Right ventricle myocardium inferior (tissue), 1 donor: ENCODE data around the gene ABCB11. TPM values are rescaled to one million over a fixed set of nuclear protein-coding genes. Genes with fewer than 3 reads are reported as not detected.
"Not testable (repeated sequence)": the region's sequence is repeated elsewhere in the genome, so short reads cannot be mapped to it uniquely, and the experiment has no call there.

Source experiments
- ATAC-seq: fragments of 200-7000 bp; cut with Tn5 transposase; one replicate; pipeline ENCODE4 v1.9.1; 2020; ENCODE audit warnings: mild to moderate bottlenecking, moderate library complexity
- DNase-seq: peaks from one replicate; pipeline ENCODE4 v3.0.0; 2021; ENCODE audit errors: missing footprints
- intact Hi-C: fragments of 100-400 bp; cut with DNase I; formaldehyde crosslinking; loops from one replicate; pipeline ENCODE4 v1.11.0; 2022
- total RNA-seq: library from RNA; stranded (reverse); fragmentation: NEBNext Ultra II Directional; extraction: Animal tissue kit (Norgen Biotek cat#: 25700); gene quantifications from one replicate; pipeline ENCODE4 v1.2.1, GENCODE V29; 2021
- donor health status: DM: no; HTN: yes; CAD: no; lungs with severe emphysema.

The ABCB11 gene
- total RNA-seq, 1 donor from 2014 or later = 0.32 TPM

GRCh38 chr2:169012812-169013627 is 18.1 kb downstream of the ABCB11 start:
- intact Hi-C loops = loop anchor here (5.0 kb wide), 1 partner anchor 64 kb away; no protein-coding TSS in a partner anchor
- ATAC-seq = peak; percentile 33
- DNase-seq = no peak

- not testable (repeated sequence) for DNase-seq
- ATAC-seq = peak; percentile 98
- intact Hi-C loops = loop anchor here (5.0 kb wide), 1 partner anchor 65 kb away; no protein-coding TSS in a partner anchor
Measured at GRCh38 chr2:169012191-169012792, 18.8 kb downstream of the ABCB11 start.

DNA sequence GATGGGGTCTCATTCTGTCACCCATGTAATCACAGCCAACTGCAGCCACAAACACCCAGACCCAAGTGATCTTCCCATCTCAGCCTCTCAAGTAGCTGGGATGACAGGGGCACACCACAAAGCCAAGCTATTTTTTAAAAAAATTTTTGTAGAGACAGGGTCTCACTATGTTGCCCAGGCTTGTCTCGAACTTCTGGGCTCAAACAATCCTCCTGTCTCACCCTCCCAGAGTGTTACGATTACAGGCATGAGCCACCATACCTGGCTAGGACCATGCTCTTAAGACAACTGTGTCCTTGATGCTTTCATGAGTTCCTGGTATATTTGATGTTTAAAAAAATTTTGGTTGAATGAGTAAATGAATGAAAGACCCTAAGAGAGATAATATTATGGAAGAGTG is 19.4 kb downstream of the ABCB11 start:
- DNase-seq (no peak), ATAC-seq (no peak)
- intact Hi-C loops = loop anchor here (5.0 kb wide), 1 partner anchor 66 kb away; no protein-coding TSS in a partner anchor

- no peak for ATAC-seq
- no peak for DNase-seq
- intact Hi-C loops = loop anchor here (5.0 kb wide), 1 partner anchor 66 kb away; no protein-coding TSS in a partner anchor
Measured at GRCh38 chr2:169010633-169011460, 20.3 kb downstream of the ABCB11 start.

DNA sequence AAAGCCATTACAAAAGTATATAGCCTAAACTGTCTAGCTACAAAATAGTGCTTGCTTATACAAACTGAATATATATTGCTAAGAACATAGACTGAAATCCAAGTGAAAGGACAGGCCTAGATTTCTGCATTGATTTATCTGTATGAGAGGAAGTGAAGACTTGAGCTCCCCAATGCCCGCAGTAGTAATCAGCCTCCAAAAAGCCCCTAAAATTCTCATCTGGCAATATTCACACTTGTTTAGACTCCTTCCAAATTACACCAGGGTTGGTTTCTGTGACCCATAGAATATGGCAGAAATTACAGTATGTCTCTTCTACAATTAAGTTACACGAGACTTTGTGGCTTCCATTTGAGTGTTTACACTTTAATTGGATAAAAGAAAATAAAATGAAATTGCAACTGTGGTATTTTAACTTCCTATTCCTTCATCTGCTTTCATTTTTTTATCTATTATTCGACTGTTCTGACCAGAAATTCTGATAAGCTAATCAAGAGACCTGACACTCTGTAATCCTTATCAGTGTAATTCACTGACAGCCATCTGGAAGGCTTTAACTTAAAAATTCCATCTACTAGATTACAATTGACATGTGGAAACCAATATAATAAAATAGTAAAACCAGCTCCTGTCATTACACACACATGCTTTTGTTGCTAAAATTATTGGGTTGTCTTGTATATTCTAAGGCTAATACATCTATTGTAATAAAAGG is 21.1 kb downstream of the ABCB11 start:
- DNase-seq = no peak
- no peak for ATAC-seq
- intact Hi-C loops = loop anchor here (5.0 kb wide), 1 partner anchor 67 kb away; no protein-coding TSS in a partner anchor

DNA sequence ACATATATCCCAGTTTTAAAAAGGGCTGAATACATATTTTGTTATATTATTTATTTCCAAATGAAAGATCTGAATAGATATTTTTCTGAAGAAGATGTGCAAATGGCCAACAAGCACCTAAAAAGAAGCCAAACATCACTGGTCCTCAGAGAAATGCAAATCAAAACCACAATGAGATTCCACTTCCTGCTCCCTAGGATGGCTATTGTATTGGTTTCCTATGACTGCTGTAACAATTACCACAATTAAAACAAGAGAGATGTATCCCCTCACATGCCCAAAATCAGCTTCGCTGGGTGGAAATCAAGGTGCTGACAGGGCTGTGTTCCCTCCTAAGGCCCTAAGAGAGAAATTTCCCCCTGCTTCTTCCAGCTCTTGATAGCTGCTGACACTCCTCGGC is 23.2 kb downstream of the ABCB11 start:
- DNase-seq (no peak), ATAC-seq (no peak)
- intact Hi-C loops = no loop called here

DNA sequence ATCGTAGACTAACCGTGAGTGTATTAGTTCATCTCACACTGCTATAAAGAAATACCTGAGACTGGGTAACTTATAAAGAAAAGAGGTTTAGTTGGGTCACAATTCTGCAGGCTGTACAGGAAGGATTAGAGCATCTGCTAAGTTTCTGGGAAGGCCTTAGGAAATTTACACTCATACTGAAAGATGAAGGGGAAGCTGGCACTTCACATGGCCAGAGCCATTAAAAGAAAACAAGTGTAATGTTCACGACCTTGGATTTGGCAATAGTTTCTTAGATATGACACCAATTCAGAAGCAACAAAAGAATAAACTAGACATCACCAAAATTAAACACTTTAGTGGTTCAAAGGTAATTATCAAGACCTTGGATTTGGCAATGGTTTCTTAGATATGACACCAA is 23.8 kb downstream of the ABCB11 start:
- intact Hi-C loops = no loop called here
- ATAC-seq = no peak

GRCh38 chr2:169006665-169007064 is 24.5 kb downstream of the ABCB11 start:
- intact Hi-C loops = no loop called here
- ATAC-seq (no peak), DNase-seq (no peak)

More for the DNA sequence above, 23.8 kb downstream of the ABCB11 start:
- DNase-seq = no peak

- ATAC-seq (no peak), DNase-seq (no peak)
- intact Hi-C loops = no loop called here
Measured at GRCh38 chr2:169005994-169006393, 25.1 kb downstream of the ABCB11 start.

- ATAC-seq (no peak), DNase-seq (no peak)
- intact Hi-C loops = no loop called here
Measured at GRCh38 chr2:169005080-169005598, 26.0 kb downstream of the ABCB11 start.

GRCh38 chr2:169002161-169002738 is 28.9 kb downstream of the ABCB11 start:
- intact Hi-C loops = no loop called here
- DNase-seq (no peak), ATAC-seq (no peak)

GRCh38 chr2:169001116-169001815 is 29.9 kb downstream of the ABCB11 start:
- DNase-seq = no peak
- ATAC-seq = no peak
- intact Hi-C loops = no loop called here

DNA sequence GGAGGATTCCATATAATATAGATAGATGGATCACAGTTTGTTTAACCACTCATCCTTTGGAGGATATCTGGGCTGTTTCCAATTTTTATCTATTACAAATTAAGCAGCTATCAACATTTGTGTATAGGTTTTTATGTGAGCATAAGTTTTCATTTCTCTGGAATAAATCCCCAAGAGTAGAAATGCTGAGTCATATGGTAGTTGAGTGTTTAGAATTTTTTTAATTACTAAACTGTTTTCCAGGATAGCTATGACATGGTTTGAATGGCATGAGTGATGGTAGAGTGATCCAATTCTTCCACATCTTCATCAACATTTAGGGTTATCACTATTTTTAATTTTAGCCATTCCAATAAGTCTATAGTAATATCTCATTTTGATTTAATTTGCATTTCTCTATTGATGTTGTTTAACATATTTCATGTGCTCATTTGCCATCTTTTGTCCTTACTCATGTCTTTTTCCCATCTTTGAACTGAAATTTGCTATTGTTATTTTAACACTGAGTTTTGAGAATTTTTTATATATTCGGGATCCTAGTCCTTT is 31.4 kb downstream of the ABCB11 start:
- DNase-seq (no peak), ATAC-seq (no peak)
- intact Hi-C loops = no loop called here

- intact Hi-C loops = no loop called here
Measured at GRCh38 chr2:168998609-168999211, 32.4 kb downstream of the ABCB11 start.

GRCh38 chr2:168997794-168998193 is 33.3 kb downstream of the ABCB11 start:
- ATAC-seq (no peak), DNase-seq (no peak)
- intact Hi-C loops = no loop called here

More at GRCh38 chr2:168998609-168999211, 32.4 kb downstream of the ABCB11 start:
- ATAC-seq (no peak), DNase-seq (no peak)

DNA sequence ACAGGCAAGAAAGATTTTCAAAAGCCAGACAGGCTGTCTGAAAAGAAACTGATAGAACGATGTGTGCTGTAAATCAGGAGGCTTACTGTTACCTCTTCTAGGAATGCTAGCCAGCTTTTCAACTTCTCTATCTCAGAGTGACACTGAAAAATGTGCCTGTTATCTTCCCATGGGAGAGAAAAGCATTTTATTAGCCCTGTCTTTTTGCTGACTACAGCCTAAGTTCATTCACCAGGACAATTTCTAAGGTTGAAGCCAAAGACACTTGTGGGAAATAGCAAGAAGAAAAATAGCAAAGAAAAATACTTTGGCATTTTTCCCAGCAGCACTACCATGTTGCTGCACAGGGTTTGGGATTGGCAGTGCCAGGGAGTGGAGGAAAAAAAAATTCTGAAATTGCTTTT is 34.0 kb downstream of the ABCB11 start:
- DNase-seq (no peak), ATAC-seq (peak; percentile 65)
- intact Hi-C loops = no loop called here

GRCh38 chr2:168995744-168996143 is 35.4 kb downstream of the ABCB11 start:
- ATAC-seq (no peak), DNase-seq (no peak)
- intact Hi-C loops = no loop called here
